AG10803 (cell line): ENCODE data around the gene DISC1.

Experiments
- DNase-seq: peaks from one replicate; pipeline ENCODE4 v3.0.0; 2010; ENCODE audit warnings: low read depth
- H3K4me3 ChIP-seq: 2 replicates; pipeline ENCODE4 v1.5.1; 2011; ENCODE audit warnings: mild to moderate bottlenecking, low read length, control low read depth
- CTCF ChIP-seq: conservative IDR thresholded peaks from 2 replicates; pipeline ENCODE4 v1.5.1; 2011; ENCODE audit warnings: mild to moderate bottlenecking, low read length, control low read depth, inconsistent platforms

DISC1 gene

GRCh38 chr1:232014941-232015340, 388.4 kb downstream of the DISC1 start:
- no peak for TF ChIP-seq CTCF
- no peak overlapping the region for H3K4me3 ChIP-seq
- no peak for DNase-seq

- TF ChIP-seq CTCF = no peak
- peak; percentile 40 for DNase-seq
- H3K4me3 ChIP-seq = no peak overlapping the region
These were observed 390.0 kb downstream of the DISC1 start for GRCh38 chr1:232016616-232017015.

GRCh38 chr1:232017057-232017456, 390.5 kb downstream of the DISC1 start:
- no peak for TF ChIP-seq CTCF
- no peak overlapping the region for H3K4me3 ChIP-seq
- DNase-seq = peak; percentile 14

- DNase-seq = no peak
- no peak for TF ChIP-seq CTCF
- no peak overlapping the region for H3K4me3 ChIP-seq
These were observed 391.2 kb downstream of the DISC1 start for GRCh38 chr1:232017759-232018158.

- peak; percentile 33 for DNase-seq
- no peak overlapping the region for H3K4me3 ChIP-seq
- TF ChIP-seq CTCF = no peak
These were observed 391.8 kb downstream of the DISC1 start for GRCh38 chr1:232018231-232019025.

GRCh38 chr1:232019026-232019340, 392.4 kb downstream of the DISC1 start:
- no peak for TF ChIP-seq CTCF
- no peak overlapping the region for H3K4me3 ChIP-seq
- no peak for DNase-seq

GRCh38 chr1:232020352-232020751, 393.8 kb downstream of the DISC1 start:
- no peak for TF ChIP-seq CTCF
- H3K4me3 ChIP-seq = no peak overlapping the region
- DNase-seq = no peak
